DOHH2 (cell line): ENCODE results near the gene TMEM61.
"Not testable (repeated sequence)": the region's sequence is repeated elsewhere in the genome, so short reads cannot be mapped to it uniquely, and the experiment has no call there.

Source experiments
- H3F3A ChIP-seq: fragments of 200-600 bp; sonication (generic), shearing (Covaris generic); 2 replicates; pipeline ENCODE4 v1.6.0; 2016; ENCODE audit warnings: antibody characterized with exemption, mild to moderate bottlenecking; ENCODE audit not compliant: control insufficient read depth, insufficient read depth
- H3K27ac ChIP-seq: fragments of 200-600 bp; sonication (generic); 2 replicates; pipeline ENCODE4 v1.5.1; 2014; ENCODE audit warnings: low read depth, mild to moderate bottlenecking, low read length, moderate library complexity
- H3K27me3 ChIP-seq: fragments of 200-600 bp; sonication (generic); 2 replicates; pipeline ENCODE4 v1.6.1; 2014; ENCODE audit warnings: mild to moderate bottlenecking, low read length, mixed read lengths; ENCODE audit not compliant: control insufficient read depth
- H3K36me3 ChIP-seq: fragments of 200-600 bp; sonication (generic); 2 replicates; pipeline ENCODE4 v1.6.1; 2014; ENCODE audit warnings: mild to moderate bottlenecking, low read length, moderate library complexity, mixed read lengths; ENCODE audit not compliant: control insufficient read depth
- H3K4me1 ChIP-seq: fragments of 200-600 bp; sonication (generic); 2 replicates; pipeline ENCODE4 v1.6.1; 2014; ENCODE audit warnings: mild to moderate bottlenecking, low read length, mixed read lengths; ENCODE audit not compliant: control insufficient read depth
- H3K4me2 ChIP-seq: fragments of 200-600 bp; sonication (generic); 2 replicates; pipeline ENCODE4 v1.6.0; 2014; ENCODE audit warnings: mild to moderate bottlenecking, low read length, moderate library complexity
- H3K4me3 ChIP-seq: fragments of 200-600 bp; sonication (generic); 2 replicates; pipeline ENCODE4 v1.5.1; 2014; ENCODE audit warnings: mild to moderate bottlenecking, low read length, mixed read lengths
- H3K79me2 ChIP-seq: fragments of 200-600 bp; sonication (generic); 2 replicates; pipeline ENCODE4 v1.6.1; 2014; ENCODE audit warnings: mild to moderate bottlenecking, low read length, mixed read lengths; ENCODE audit not compliant: control insufficient read depth
- H3K9me2 ChIP-seq: fragments of 200-600 bp; sonication (generic); replicated peaks from 2 replicates; pipeline ENCODE4 v1.6.1; 2014; ENCODE audit warnings: mild to moderate bottlenecking, low read length, mixed read lengths; ENCODE audit not compliant: control insufficient read depth
- H3K9me3 ChIP-seq: fragments of 200-600 bp; sonication (generic); 2 replicates; pipeline ENCODE4 v1.6.1; 2014; ENCODE audit warnings: antibody characterized with exemption, low read length, mixed read lengths; ENCODE audit not compliant: control insufficient read depth, insufficient read depth
- H4K20me1 ChIP-seq: fragments of 200-600 bp; sonication (generic); 2 replicates; pipeline ENCODE4 v1.6.0; 2014; ENCODE audit warnings: low read depth, mild to moderate bottlenecking, antibody characterized with exemption, low read length, moderate library complexity; ENCODE audit not compliant: control insufficient read depth, insufficient read depth
- EZH2phosphoT487 ChIP-seq: fragments of 200-600 bp; sonication (generic); IDR thresholded peaks from 2 replicates; pipeline ENCODE4 v1.6.1; 2017; ENCODE audit warnings: borderline replicate concordance, mild to moderate bottlenecking, antibody characterized with exemption, low read length, moderate library complexity, mixed read lengths
- TF ChIP-seq, protein P1 (sequence below): fragments of 200-600 bp; sonication (generic); IDR thresholded peaks from one replicate; pipeline ENCODE4 v1.5.1; 2014; ENCODE audit warnings: antibody characterized with exemption, mild to moderate bottlenecking, low read depth, low read length; ENCODE audit not compliant: poor library complexity, severe bottlenecking

TMEM61 gene

DNA sequence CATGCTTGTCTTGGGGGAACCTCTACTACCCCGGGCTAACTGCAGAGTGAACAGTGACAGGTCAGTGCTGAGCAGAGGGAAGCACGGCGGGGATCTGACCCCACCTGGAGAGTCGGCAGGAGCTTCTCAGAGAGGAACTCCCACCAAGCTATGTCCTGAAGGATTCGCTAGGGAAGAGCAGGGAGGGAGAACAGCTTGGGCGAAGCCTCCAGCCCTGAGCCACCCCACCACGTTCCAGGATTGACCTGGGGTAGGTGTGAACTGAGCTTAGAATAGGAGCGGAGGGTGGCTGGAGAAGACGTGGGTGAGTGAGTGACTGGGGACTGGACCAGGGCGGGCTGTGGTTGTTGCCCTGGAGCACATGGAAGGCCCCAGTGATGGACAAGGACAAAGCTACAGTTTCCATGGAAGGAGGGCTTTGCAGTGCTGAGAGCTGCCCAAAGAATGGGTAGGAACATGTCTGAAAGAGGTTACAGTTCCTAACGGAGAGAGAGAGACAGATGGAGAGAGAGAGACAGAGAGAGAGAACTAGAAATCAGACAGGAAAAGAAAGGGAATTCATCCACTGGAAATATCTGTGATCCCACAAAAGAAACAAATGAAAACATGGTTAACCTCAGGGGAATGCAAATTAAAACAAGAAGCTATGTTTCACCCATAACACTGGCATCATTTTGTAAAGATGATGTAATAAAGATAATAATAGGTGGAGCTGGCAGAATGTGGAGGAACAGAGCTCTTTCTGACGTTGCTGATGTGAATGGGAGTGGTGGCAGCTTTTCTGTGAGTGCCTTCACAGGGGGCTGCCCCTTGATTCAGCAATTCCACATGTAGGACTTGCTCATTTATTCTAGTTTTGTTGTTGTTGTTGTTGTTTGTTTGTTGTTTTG, 35.5 kb downstream of the TMEM61 start:
- H3K9me3 ChIP-seq = no peaks in the 10 kb centered on the region
- H3K79me2 ChIP-seq = no peaks in the 10 kb centered on the region
- TF ChIP-seq, protein P1, sequence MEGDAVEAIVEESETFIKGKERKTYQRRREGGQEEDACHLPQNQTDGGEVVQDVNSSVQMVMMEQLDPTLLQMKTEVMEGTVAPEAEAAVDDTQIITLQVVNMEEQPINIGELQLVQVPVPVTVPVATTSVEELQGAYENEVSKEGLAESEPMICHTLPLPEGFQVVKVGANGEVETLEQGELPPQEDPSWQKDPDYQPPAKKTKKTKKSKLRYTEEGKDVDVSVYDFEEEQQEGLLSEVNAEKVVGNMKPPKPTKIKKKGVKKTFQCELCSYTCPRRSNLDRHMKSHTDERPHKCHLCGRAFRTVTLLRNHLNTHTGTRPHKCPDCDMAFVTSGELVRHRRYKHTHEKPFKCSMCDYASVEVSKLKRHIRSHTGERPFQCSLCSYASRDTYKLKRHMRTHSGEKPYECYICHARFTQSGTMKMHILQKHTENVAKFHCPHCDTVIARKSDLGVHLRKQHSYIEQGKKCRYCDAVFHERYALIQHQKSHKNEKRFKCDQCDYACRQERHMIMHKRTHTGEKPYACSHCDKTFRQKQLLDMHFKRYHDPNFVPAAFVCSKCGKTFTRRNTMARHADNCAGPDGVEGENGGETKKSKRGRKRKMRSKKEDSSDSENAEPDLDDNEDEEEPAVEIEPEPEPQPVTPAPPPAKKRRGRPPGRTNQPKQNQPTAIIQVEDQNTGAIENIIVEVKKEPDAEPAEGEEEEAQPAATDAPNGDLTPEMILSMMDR = no peak
- TF ChIP-seq EZH2phosphoT487 = no peak
- no peaks in the 10 kb centered on the region for H4K20me1 ChIP-seq
- H3K36me3 ChIP-seq = no peaks in the 10 kb centered on the region
- H3K4me1 ChIP-seq = no peaks in the 10 kb centered on the region
- no peaks in the 10 kb centered on the region for H3K9me2 ChIP-seq
- H3K4me2 ChIP-seq = no peak overlapping the region
- H3F3A ChIP-seq = no peaks in the 10 kb centered on the region
- H3K27me3 ChIP-seq = no peaks in the 10 kb centered on the region; the same call in none of the 2 replicates
- no peak overlapping the region for H3K27ac ChIP-seq
- no peak overlapping the region for H3K4me3 ChIP-seq

DNA sequence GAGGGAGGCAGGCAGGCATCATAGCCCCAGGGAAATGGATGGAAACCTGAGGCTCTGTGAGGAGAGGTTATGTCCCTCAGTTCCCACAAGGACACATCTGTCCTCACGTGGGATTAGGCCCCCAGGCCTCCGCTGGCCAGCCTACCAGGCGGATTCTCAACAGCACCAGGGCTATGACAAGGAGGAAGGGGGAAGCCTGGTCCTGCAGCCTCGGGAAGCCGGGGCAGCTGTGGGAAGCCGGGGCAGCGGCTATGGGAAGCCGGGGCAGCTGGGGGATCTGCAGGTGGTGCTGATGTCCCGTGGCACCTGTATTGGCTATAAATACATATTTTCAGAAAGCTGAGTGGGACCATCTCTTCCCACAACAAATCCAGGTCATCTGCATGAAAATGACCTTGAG, 38.0 kb downstream of the TMEM61 start:
- no peaks in the 10 kb centered on the region for H3K79me2 ChIP-seq
- H3K36me3 ChIP-seq = no peaks in the 10 kb centered on the region
- H3F3A ChIP-seq = no peaks in the 10 kb centered on the region
- no peak overlapping the region for H3K4me2 ChIP-seq
- no peaks in the 10 kb centered on the region for H3K4me1 ChIP-seq
- H4K20me1 ChIP-seq = no peaks in the 10 kb centered on the region
- TF ChIP-seq, protein P1 = no peak
- TF ChIP-seq EZH2phosphoT487 = no peak
- H3K27ac ChIP-seq = no peak overlapping the region
- H3K4me3 ChIP-seq = no peak overlapping the region
- no peaks in the 10 kb centered on the region; the same call in none of the 2 replicates for H3K27me3 ChIP-seq
- H3K9me3 ChIP-seq = no peaks in the 10 kb centered on the region
- H3K9me2 ChIP-seq = no peaks in the 10 kb centered on the region

DNA sequence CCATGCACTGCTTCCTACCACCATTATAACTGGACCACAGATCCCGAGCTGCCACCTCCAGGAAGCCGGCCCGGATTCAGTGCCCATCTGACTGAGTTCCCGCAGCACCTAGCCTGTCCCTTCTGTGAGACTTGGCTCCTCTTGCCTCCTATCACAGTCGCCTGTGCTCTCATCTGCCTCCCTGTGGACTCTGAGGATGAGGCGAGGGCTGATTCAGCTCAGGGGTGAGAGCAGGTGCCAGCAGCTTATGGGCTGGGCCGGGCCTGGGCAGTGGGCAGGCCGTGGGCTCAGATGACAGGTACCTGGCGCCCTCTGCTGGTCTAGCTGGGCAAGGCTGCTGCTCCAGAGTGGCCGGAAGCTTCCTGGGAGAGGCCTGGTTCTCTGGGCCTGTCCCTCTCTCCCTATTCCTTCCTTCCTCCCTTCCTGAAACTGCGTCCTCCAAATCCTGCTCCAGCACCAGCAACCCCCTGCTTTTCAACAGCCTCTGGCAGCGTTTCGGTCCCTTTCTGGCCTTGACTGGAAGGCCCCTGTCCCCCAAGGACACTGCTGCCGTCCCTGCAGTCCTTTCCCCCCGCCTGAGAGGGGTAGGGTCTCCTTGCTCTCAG, 41.6 kb downstream of the TMEM61 start:
- Histone ChIP-seq H3K79me2 (no peaks in the 10 kb centered on the region), H3K36me3 (no peaks in the 10 kb centered on the region), H3K9me2 (no peaks in the 10 kb centered on the region), H3K4me1 (no peaks in the 10 kb centered on the region), H3K27ac (no peak overlapping the region), H3F3A (no peaks in the 10 kb centered on the region), H3K27me3 (no peaks in the 10 kb centered on the region; the same call in 1 of the 2 replicates), H3K4me3 (no peak overlapping the region), H4K20me1 (no peaks in the 10 kb centered on the region), H3K9me3 (no peaks in the 10 kb centered on the region), H3K4me2 (no peak overlapping the region)
- no peak for TF ChIP-seq EZH2phosphoT487
- TF ChIP-seq, protein P1 = peak; percentile 94

DNA sequence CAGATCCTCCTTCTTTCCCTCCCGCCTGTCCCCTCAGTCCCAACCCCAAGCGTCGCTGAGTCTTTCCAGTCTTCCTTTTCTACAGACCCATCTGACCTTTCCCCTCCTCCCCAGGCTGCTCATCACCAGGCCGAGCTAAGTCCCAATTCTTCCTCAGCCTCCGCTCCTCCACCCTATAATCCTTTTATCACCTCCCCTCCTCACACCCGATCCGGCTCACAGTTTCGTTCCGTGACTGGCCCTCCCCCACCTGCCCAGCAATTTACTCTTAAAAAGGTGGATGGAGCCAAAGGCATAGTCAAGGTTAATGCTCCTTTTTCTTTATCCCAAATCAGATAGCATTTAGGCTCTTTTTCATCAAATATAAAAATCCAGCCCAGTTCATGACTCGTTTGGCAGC, 43.7 kb downstream of the TMEM61 start:
- not testable (repeated sequence) for H3K4me3 ChIP-seq, H3K36me3 ChIP-seq, H3K27me3 ChIP-seq, H3K9me3 ChIP-seq, H3K27ac ChIP-seq, H3K4me1 ChIP-seq, H3K4me2 ChIP-seq, H3K9me2 ChIP-seq, H4K20me1 ChIP-seq, H3K79me2 ChIP-seq, H3F3A ChIP-seq

DNA sequence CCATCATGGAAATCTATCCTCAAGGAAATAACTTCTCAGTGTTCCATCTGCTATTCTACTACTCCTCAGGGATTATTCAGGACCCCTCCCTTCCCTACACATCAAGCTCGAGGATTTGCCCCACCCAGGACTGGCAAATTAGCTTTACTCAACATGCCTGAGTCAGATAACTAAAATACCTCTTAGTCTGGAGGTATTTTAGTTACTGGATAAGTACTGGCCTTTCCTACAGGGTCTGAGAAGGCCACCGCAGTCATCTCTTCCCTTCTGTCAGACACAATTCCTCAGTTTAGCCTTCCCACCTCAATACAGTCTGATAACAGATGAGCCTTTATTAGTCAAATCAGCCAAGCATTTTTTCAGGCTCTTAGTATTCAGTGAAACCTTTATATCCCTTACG, 46.3 kb downstream of the TMEM61 start:
- H3K4me3 ChIP-seq, H3K9me3 ChIP-seq, H3K27ac ChIP-seq, H3K36me3 ChIP-seq, H3K4me2 ChIP-seq, H3K9me2 ChIP-seq, H3K79me2 ChIP-seq, H3K27me3 ChIP-seq, H4K20me1 ChIP-seq, H3K4me1 ChIP-seq, H3F3A ChIP-seq: not testable (repeated sequence)
